ENCODE measurements around the gene TNXB.

GRCh38 chr6:32060966-32061655 lies 48.0 kb downstream of the TNXB start:
- no peak for TF ChIP-seq POLR2AphosphoS5 (IDR thresholded peaks at IDR 0.05; ENCODE audit: borderline replicate concordance, low read depth, low read length)
- TF ChIP-seq EZH2 (IDR thresholded peaks at IDR 0.05), result no peak
- TF ChIP-seq FOXP2 (optimal IDR thresholded peaks at IDR 0.05; ENCODE audit: control extremely low read depth, extremely low read length, insufficient read depth), result no peak

Data from SK-N-MC (cell line).